Body of pancreas (tissue), 4 donors: ENCODE data around the gene DIAPH1.

Experiments
- POLR2A ChIP-seq, 3 donors: fragments of 450-650 bp; IDR thresholded peaks; one replicate each; pipeline ENCODE4 v1.6.1; 2016; ENCODE audit warnings: antibody characterized with exemption in 3 of 3, mild to moderate bottlenecking in 2 of 3
- TF ChIP-seq, protein P1 (sequence below), 7 experiments: fragments of 450-650 bp in 4 of 7; fragments of 200-600 bp in 3 of 7; sonication (generic) in 3 of 7; IDR thresholded peaks; one replicate each; pipeline ENCODE4 v1.5.1; 2016 to 2019; ENCODE audit warnings: antibody characterized with exemption in 7 of 7

GRCh38 chr5:141585594-141585993 is 33.2 kb downstream of the DIAPH1 start:
- TF ChIP-seq, protein P1, sequence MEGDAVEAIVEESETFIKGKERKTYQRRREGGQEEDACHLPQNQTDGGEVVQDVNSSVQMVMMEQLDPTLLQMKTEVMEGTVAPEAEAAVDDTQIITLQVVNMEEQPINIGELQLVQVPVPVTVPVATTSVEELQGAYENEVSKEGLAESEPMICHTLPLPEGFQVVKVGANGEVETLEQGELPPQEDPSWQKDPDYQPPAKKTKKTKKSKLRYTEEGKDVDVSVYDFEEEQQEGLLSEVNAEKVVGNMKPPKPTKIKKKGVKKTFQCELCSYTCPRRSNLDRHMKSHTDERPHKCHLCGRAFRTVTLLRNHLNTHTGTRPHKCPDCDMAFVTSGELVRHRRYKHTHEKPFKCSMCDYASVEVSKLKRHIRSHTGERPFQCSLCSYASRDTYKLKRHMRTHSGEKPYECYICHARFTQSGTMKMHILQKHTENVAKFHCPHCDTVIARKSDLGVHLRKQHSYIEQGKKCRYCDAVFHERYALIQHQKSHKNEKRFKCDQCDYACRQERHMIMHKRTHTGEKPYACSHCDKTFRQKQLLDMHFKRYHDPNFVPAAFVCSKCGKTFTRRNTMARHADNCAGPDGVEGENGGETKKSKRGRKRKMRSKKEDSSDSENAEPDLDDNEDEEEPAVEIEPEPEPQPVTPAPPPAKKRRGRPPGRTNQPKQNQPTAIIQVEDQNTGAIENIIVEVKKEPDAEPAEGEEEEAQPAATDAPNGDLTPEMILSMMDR (IDR thresholded peaks at IDR 0.05) = no peak
- no peak for TF ChIP-seq POLR2A (IDR thresholded peaks at IDR 0.05)
